Measurements from ENCODE around the gene USH2A. TPM values are rescaled to one million over a fixed set of nuclear protein-coding genes. Genes with fewer than 3 reads are reported as not detected.

USH2A gene
- polyA plus RNA-seq, 1 of the 3 experiments (the other 2 are of a cell fraction), result under 0.01 TPM

- H3F3A ChIP-seq (replicated peaks; ENCODE audit: insufficient read depth), result no peaks in the 10 kb centered on the region
- TF ChIP-seq PBX3 (IDR thresholded peaks at IDR 0.05), result no peak
- no peak for TF ChIP-seq CTCF (IDR thresholded peaks at IDR 0.05)
- no peak for TF ChIP-seq POLR2AphosphoS5 (IDR thresholded peaks at IDR 0.05; ENCODE audit: low read depth, low read length)
- no peak for TF ChIP-seq TAF1 (IDR thresholded peaks at IDR 0.05; ENCODE audit: borderline replicate concordance, low read depth, low read length)
- no peak for TF ChIP-seq RAD21 (IDR thresholded peaks at IDR 0.05; ENCODE audit: low read length)
- TF ChIP-seq FOXM1 (IDR thresholded peaks at IDR 0.05; ENCODE audit: low read depth), result no peak
- no peak for TF ChIP-seq MXI1 (IDR thresholded peaks at IDR 0.05; ENCODE audit: low read depth, low read length)
- no peak for TF ChIP-seq RFX5 (IDR thresholded peaks at IDR 0.05; ENCODE audit: low read length)
- no peak for TF ChIP-seq MAX (IDR thresholded peaks at IDR 0.05; ENCODE audit: low read depth)
- TF ChIP-seq CHD2 (IDR thresholded peaks at IDR 0.05; ENCODE audit: low read length, partially characterized antibody), result no peak
- TF ChIP-seq NFIC (IDR thresholded peaks at IDR 0.05; ENCODE audit: borderline replicate concordance), result no peak
- no peak for TF ChIP-seq REST (IDR thresholded peaks at IDR 0.05; ENCODE audit: low read depth, low read length)
- no peak for TF ChIP-seq FOXJ3 (CRISPR knock-in tag; IDR thresholded peaks at IDR 0.05)
- POLR2A ChIA-PET, result no interaction called here
- H3K36me3 ChIP-seq (replicated peaks in 1 of 2; ENCODE audit: control insufficient read depth in 1 of 2, insufficient read depth in 2 of 2, low read length in 1 of 2), result no peaks in the 10 kb centered on the region
- no peaks in the 10 kb centered on the region; a peak in 1 of 4 replicates for H3K4me1 ChIP-seq (ENCODE audit: control insufficient read depth in 1 of 2, insufficient read depth in 2 of 2, low read depth in 1 of 2, low read length in 1 of 2)
- H3K4me2 ChIP-seq, result no peak overlapping the region
- no peak overlapping the region for H3K9ac ChIP-seq
- no peak overlapping the region for H3K4me3 ChIP-seq (ENCODE audit: low read depth in 2 of 2, low read length in 1 of 2)
- no peak overlapping the region for H2AFZ ChIP-seq (ENCODE audit: low read depth)
- no peaks in the 10 kb centered on the region for H3K79me2 ChIP-seq (ENCODE audit: insufficient read depth)
- H3K27ac ChIP-seq (ENCODE audit: low read depth in 2 of 2, low read length in 1 of 2), result no peak overlapping the region
- CTCF ChIA-PET, result no interaction called here
- WGBS (ENCODE audit: low lambda C conversion rate), result 21% methylated on average over 1 of the region's 1 CpG
- no peaks in the 10 kb centered on the region for H3K9me3 ChIP-seq
- no peaks in the 10 kb centered on the region for H4K20me1 ChIP-seq (ENCODE audit: insufficient read depth)
- H3K27me3 ChIP-seq (ENCODE audit: insufficient read depth), result no peaks in the 10 kb centered on the region
- no peak for DNase-seq
- no peaks in the 10 kb centered on the region for H3K9me2 ChIP-seq
These were observed 656.7 kb downstream of the USH2A start for GRCh38 chr1:215766521-215766920.
